Uterus (tissue), 2 donors: ENCODE measurements around the gene PEPD.

Source experiments
- CTCF ChIP-seq, 4 experiments: fragments of 200-600 bp in 2 of 4; fragments of 450-650 bp in 2 of 4; sonication (generic) in 2 of 4; IDR thresholded peaks; one replicate each; pipeline ENCODE4 v1.5.1; 2016 to 2019; ENCODE audit warnings: antibody characterized with exemption in 4 of 4, mild to moderate bottlenecking in 2 of 4, moderate library complexity in 1 of 4
- POLR2A ChIP-seq, 2 donors: fragments of 450-650 bp; IDR thresholded peaks; one replicate each; pipeline ENCODE4 v1.6.1; 2016; ENCODE audit warnings: antibody characterized with exemption in 2 of 2, mild to moderate bottlenecking in 1 of 2, moderate library complexity in 1 of 2

GRCh38 chr19:33413868-33414666 lies 107.5 kb downstream of the PEPD start:
- TF ChIP-seq CTCF (IDR thresholded peaks at IDR 0.05): no peak
- TF ChIP-seq POLR2A (IDR thresholded peaks at IDR 0.05): no peak
